Hematopoietic multipotent progenitor cell treated with erythropoietin and hydrocortisone succinate and interleukin-3 and kit ligand, for 17 days (in vitro differentiated cells): Measurements from ENCODE around the gene SLC7A4.
"Not testable (repeated sequence)": the region's sequence is repeated elsewhere in the genome, so short reads cannot be mapped to it uniquely, and the experiment has no call there.

Experiments
- DNase-seq: peaks from one replicate; pipeline ENCODE4 v3.0.0-alpha.2; 2015; ENCODE audit warnings: low spot score

SLC7A4 gene

DNA sequence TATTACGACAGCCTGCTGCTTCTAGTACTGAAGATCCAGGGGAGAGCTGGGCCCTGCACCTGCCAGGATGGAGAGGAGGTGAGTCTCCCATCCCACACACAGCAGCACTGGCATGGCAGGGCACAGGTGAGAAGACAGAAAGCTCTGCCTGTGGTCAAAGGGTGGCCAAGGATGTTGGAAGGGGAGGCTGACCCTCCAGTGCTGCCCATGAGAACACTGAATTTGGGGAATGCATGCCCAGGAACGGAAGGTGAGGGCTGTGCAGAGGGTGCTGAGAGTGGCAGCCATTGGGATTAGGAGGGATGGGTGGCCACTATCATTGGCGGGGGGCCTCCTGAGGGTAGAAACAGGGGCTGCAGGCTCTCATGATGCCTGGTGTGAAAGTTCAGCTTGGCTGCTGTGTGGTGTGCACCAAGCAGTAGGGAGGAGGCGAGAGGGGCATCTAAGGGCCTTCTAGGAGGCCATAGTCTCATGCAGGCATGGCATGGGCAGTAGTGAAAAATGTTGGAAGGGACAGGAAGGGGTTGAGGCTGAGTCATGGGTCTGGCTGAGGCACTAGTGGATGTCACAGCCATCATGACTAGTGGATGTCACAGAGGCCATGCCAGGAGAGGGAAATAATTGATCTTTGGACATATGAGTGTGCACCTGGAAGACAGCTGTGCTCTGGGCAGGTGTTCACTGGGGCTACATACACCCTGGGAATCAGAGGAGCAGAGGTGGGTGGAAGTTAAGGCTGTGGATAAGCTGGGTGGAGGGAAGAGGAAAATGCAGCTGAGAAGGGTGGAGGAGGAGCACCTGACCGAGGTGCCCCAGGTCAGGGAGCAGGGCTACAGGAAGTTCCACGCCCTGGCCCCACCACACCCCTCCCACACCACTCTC, 10.9 kb upstream of the SLC7A4 start:
- no peak for DNase-seq

GRCh38 chr22:21041937-21042336, 9.6 kb upstream of the SLC7A4 start:
- DNase-seq, result no peak

- DNase-seq, result not testable (repeated sequence)
These were observed 6.8 kb upstream of the SLC7A4 start for GRCh38 chr22:21039158-21039557.

DNA sequence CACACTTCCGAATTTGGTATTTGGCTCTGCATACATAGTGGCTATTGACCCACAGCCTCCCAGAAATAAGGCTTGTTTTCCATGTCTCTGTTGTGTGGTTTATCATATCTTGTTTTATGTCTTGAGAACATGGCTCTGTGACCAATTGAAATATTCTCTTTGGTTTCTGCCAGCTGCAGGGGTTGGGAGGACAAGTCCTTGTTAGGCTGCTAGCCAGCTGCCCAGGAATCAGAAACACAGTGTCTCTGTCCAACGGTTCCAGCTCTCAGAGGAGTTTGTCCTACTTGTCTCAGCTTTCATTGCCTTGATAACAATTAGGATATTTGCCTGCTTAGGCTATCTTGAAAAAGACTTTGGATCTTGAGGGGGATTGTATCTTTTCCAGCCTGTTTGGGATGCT, 6.0 kb upstream of the SLC7A4 start:
- no peak for DNase-seq

DNA sequence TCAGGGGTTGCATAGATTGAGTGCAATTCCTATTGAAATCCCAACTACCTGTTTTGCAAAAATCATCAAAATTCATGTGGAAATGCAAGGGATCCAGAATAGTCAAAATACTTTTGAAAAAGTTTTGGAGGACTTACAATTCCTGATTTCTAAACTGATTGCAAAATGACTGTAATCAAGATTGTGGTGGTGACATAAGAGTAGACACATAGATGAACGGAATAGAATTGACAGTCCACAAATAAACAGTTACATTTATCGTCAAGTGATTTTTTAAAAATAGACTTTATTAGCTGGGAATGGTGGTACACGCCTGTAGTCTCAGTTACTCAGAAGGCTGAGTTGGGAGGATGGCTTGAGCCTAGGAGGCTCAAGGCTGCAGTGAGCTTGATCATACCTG, 2.6 kb upstream of the SLC7A4 start:
- no peak for DNase-seq

DNA sequence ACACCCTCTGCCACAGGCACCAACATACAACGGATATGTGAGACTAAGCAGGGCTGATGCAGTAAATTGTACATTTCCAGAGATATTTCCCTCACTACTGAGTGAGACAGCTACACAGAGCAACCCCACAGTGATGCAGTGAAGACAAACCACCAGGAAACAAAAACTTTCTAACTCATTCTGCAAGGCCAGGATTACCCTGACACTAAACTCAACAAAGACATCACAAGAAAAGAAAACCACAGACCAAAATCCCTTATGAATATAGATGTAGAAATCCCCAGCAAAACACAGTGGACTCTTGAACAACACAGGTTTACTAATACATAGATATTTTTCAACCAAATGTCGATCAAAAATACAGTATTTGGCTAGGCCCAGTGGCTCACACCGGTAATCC, 1.5 kb upstream of the SLC7A4 start:
- DNase-seq, result no peak

DNA sequence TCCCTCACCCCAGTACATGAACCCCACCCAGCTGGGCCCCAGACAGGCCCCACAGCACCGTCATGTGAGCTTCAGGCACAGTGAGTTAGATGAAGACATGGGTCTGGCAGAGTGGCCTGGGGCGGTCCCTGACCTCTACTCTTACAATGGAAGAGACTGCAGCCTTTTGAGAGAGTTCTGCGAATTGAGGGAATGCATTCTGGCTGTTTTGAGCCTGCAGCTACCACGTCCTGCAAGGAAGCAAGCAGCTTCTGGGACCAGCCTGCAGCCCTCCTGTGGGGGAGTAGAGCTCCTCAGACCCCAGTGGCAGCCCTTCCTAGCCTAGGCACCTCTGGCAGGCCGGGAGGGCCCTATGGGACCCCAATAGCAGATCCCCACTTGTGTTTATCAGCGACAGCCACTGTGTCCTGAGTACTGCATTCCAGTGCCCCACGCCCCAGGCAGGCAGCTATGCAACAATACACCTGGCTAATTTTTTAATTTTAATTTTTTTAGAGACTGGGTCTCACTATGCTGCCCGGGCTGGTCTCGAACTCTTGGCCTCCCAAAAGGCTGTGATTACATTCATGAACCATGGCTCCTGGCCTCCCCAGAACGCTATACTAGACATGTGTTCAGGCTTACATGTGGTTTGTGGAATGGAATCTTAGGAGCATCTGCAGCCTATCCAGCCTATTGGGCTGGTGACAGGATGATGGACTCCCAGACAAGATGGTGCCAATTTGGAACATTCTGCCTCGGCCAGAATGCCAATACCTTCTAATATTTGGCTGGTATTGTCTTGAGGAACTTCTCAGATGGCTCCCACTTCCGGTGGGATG, 717 bp upstream of the SLC7A4 start:
- DNase-seq, result no peak

- DNase-seq, result no peak
These were observed 770 bp downstream of the SLC7A4 start for GRCh38 chr22:21031545-21032036.

DNA sequence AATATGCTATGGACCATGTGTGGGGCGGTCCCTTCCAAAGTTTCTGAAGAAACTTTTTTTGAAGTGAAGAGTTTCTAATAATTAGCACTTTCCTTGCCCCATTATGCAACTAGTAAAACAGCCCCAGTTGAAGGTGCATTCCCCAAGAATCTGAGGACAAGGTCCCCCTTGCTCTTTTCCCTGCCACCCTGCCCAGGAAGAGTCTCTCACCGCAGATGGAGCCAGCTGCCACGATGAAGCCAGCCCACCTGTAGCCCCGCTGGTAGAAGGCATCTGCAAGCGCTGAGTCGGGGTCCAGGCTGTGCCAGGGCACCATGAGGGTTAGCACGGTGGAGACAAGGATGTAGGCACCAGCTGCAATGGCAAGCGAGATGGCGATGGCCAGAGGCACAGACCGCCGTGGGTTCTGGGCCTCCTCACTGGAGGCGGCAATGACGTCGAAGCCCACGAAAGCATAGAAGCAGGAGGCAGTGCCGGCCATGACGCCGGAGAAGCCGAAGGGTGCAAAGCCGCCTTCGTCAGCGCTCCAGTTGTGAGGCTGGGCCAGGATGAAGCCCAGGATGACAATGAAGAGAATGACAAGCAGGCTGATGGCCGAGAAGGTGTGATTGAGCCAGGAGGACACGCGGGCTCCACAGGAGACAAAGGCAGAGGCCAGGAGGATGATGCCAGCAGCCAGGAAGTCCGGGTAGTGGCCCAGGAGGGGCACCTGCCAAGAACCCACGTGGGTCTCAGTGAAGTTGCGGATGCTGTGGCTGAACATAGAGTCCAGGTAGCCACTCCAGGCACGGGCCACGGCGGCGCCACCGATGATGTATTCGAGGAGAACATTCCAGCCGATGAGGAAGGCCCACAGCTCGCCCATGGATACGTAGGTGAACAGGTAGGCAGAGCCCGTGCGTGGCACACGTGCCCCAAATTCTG, 1.5 kb downstream of the SLC7A4 start:
- DNase-seq, result no peak

GRCh38 chr22:21030032-21030431, 2.3 kb downstream of the SLC7A4 start:
- no peak for DNase-seq

DNA sequence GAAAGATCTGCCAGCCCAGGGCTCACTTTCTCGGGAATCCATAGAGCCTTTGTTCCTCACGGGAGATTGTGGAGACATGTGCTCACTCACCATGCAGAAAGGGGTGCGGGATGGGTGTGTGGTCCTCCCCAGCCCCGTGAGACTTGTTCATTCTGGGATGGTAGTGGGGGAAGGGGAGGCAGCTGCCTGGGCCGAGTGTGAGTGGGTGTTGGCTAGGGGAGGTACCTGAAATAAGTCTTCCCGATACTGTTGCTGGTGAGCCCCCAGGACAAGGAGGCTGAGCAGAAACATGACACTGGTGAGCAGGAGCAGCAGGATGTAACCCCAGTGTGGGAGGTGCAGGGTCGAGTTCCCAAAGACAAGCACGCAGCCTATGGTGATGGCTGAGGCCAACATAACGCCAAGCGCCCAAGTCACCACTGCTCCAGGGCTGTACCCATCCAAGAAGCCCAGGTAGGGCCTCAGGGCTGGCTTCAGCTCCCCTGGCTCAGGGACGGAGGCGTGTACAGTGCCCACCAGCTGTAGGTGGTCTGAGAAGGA, 2.8 kb downstream of the SLC7A4 start:
- DNase-seq, result no peak

GRCh38 chr22:21028277-21029251, 3.8 kb downstream of the SLC7A4 start:
- no peak for DNase-seq

DNA sequence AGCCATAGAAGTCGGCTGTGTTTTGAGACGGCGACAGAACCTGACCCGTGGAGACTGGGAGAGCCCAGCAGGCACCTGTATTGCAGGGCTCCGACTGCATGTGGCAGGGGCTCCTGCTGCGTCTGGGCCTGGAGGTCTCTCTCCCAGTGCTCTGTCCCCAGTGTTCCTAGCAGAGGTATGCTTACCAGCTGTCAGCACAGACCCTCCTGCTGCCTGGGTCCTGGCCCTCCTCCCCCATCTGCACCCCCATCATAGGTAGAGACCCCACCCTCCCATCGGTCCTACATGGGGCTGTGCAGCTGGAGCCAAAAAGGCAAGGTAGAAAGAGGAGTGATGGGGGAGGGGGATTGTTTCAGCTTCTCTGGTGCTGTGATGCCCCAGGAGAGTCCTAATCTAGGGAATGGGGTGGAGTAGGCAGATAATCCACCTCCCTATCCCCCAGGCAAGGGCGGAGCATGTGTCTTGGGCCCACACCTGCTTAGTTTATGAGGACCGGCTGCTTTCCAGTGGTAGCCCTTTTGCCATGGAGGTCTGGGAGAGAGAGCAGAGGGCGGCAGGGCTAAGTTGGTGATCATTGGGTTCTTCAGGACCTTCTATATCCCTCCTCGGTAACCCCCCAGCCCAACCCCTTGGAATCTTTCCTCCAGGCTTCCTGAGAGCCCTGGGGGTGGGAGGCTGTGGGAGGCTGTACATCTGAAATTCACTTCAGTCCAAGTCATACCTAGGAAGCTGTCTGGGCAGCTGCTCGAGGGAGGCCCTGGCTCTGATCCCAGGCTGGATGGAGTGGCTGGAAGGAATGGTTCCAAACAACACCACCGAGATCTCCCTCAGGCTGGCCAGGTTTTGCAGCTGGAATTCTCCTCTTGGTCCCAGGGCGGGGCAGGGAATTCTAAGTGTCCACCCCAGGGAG, 5.3 kb downstream of the SLC7A4 start:
- DNase-seq, result no peak

DNA sequence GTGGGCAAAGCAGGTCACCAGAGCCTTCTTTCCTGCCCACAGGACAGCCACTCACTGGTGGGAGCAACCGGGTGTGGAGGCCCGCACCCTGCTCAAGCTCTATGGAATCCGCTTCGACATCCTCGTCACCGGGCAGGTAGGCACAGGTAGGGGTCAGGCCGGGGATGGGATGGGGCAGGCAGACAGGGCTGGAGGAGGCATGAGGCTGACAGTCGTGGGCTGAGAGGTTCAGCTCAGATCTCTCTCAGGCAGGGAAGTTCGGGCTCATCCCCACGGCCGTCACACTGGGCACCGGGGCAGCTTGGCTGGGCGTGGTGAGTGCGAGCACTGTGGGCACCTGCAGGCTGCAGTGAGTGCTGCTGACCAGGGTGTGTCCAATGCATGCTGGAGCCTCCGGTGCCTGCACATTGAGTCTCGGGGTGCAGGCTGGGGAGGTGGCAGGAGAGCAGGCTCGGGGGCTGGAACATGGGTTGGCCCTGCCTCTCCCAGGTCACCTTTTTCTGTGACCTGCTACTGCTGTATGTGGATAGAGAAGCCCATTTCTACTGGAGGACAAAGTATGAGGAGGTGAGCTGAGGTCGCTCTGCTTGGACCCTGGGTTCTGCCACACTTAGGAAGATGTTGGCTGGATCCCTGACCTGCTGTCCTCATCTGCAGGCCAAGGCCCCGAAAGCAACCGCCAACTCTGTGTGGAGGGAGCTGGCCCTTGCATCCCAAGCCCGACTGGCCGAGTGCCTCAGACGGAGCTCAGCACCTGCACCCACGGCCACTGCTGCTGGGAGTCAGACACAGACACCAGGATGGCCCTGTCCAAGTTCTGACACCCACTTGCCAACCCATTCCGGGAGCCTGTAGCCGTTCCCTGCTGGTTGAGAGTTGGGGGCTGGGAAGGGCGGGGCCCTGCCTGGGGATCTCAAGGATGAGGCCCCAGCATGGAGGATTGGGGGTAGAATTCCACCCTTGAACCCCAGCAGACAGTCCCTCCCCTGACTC, 6.3 kb downstream of the SLC7A4 start:
- no peak for DNase-seq

DNA sequence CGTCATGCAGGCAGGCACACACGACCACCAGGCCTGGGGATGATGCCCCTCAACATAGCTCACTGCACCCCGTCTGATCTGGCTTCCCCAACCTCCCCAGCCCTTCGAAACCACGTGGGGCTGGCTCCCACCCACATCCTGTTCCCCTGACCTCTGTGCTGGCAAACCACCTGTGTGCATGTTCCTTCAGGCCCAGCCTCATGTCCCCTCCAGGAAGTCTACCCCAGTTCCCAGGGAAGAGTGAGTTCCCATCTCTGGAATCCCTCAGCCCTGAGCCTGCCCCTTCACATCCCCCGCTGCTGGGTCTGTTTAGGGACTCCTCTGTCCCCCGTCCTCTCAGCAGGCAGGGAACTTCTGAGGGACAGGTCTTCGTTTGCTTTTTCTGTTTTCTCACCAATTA, 7.1 kb downstream of the SLC7A4 start:
- DNase-seq, result no peak

- no peak for DNase-seq
These were observed 9.3 kb downstream of the SLC7A4 start for GRCh38 chr22:21022955-21023614.

DNA sequence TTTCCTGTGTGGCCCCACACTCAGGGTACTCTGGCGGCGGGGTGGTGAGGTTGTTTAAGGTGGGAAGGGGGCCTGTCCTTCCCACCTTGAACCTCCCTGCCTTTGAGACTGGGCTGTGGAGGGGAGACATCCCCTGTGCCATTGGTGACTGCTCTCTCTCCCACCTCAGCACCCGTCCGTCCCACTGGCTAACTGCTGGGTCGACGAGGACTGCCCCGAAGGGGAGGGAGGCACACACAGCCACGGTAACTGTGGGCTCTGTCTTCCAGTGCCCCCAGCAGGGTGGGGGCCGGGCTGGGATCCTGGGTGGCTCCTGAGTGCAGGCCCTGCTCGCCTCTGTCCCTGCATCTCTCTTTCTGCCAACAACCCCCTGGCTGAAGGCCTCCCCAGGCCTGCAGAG, 9.9 kb downstream of the SLC7A4 start:
- DNase-seq, result no peak
